ENCODE data around the gene ILKAP.

The ILKAP gene

DNA sequence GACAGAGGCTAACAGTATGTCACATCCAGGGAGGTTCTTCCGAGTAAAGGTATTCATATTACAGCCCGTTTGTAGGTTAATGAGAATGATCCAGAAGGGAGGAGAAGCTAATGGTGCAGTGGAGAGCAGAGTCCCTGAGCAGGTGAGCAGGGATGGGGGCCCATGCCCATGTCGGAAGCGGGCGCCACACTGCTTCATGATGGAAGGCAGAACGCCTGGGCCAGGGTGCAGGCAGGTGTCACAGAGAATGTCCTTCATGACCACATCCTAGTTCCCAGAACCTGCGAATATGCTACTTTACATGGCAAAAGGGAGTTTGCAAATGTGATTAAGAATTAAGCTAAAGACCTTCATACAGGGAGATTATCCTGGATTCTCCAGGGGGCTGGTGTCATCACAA lies 32.4 kb upstream of the ILKAP start:
- no peak overlapping the region for H3K4me3 ChIP-seq (ENCODE audit: low read depth, low read length)
- TF ChIP-seq, protein P1, sequence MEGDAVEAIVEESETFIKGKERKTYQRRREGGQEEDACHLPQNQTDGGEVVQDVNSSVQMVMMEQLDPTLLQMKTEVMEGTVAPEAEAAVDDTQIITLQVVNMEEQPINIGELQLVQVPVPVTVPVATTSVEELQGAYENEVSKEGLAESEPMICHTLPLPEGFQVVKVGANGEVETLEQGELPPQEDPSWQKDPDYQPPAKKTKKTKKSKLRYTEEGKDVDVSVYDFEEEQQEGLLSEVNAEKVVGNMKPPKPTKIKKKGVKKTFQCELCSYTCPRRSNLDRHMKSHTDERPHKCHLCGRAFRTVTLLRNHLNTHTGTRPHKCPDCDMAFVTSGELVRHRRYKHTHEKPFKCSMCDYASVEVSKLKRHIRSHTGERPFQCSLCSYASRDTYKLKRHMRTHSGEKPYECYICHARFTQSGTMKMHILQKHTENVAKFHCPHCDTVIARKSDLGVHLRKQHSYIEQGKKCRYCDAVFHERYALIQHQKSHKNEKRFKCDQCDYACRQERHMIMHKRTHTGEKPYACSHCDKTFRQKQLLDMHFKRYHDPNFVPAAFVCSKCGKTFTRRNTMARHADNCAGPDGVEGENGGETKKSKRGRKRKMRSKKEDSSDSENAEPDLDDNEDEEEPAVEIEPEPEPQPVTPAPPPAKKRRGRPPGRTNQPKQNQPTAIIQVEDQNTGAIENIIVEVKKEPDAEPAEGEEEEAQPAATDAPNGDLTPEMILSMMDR (IDR thresholded peaks at IDR 0.05; ENCODE audit: control insufficient read depth, extremely low read depth, insufficient read depth): no peak
- DNase-seq (ENCODE audit: low read depth): no peak

GRCh38 chr2:238235331-238235732 lies 31.8 kb upstream of the ILKAP start:
- no peak for DNase-seq (ENCODE audit: low read depth)

GRCh38 chr2:238233625-238234024 lies 30.1 kb upstream of the ILKAP start:
- no peak for DNase-seq (ENCODE audit: low read depth)
- no peak overlapping the region for H3K4me3 ChIP-seq (ENCODE audit: low read depth, low read length)
- TF ChIP-seq, protein P1 (IDR thresholded peaks at IDR 0.05; ENCODE audit: control insufficient read depth, extremely low read depth, insufficient read depth): no peak

More at GRCh38 chr2:238235331-238235732, 31.8 kb upstream of the ILKAP start:
- no peak overlapping the region for H3K4me3 ChIP-seq (ENCODE audit: low read depth, low read length)
- TF ChIP-seq, protein P1 (IDR thresholded peaks at IDR 0.05; ENCODE audit: control insufficient read depth, extremely low read depth, insufficient read depth): no peak

GRCh38 chr2:238231809-238232208 lies 28.3 kb upstream of the ILKAP start:
- TF ChIP-seq, protein P1 (IDR thresholded peaks at IDR 0.05; ENCODE audit: control insufficient read depth, extremely low read depth, insufficient read depth): no peak
- H3K4me3 ChIP-seq (ENCODE audit: low read depth, low read length): no peak overlapping the region
- DNase-seq (ENCODE audit: low read depth): no peak

DNA sequence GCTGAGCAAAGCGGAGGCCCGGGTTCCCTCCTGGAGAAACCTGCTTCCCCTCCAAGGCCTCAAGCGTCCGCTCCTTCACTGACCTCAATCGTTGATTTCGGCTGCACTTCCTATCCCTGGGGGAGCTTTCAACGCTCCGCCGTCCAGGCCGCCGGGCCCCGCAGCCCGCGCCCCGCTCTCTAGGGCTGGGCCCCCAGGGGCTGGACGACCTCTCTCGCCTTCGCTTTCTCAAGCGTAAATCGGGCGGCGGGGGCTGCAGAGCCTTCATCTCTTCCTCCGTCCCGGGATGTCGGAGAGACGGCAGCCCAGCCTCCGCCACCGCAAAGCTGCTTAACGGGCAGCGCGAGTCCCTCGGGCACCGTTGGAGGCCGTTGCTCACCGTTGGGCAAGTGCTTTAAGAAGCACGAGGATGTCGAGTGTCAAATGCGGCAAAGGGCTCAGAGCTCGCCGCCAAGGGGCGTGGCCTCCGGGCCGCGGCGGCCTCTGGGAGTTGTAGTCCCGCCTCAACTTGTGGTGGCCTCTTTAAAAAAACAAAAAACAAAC lies 27.8 kb upstream of the ILKAP start:
- TF ChIP-seq, protein P1 (IDR thresholded peaks at IDR 0.05; ENCODE audit: control insufficient read depth, extremely low read depth, insufficient read depth): no peak
- no peak for DNase-seq (ENCODE audit: low read depth)
- no peak overlapping the region for H3K4me3 ChIP-seq (ENCODE audit: low read depth, low read length)

DNA sequence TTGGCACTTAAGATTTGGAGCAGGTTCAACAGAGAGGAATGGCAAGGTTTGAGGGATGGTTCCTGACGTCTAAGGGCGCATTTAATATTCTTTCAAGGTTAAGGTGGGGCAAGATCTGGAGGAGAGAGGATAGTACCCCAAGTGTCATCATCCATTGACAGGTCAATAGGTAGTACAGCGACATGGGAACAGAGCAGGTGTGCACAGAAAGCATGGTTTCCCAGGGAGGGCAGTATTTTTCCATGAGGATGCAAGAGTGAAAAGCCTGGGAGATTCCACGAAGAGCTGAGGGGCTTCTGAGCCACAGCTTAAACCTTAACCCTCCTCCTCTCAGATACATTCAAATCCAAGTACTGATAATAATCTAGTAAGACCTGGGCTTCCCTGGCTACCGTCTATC lies 27.2 kb upstream of the ILKAP start:
- H3K4me3 ChIP-seq (ENCODE audit: low read depth, low read length): no peak overlapping the region
- no peak for DNase-seq (ENCODE audit: low read depth)
- TF ChIP-seq, protein P1 (IDR thresholded peaks at IDR 0.05; ENCODE audit: control insufficient read depth, extremely low read depth, insufficient read depth): no peak

GRCh38 chr2:238228700-238229099 lies 25.2 kb upstream of the ILKAP start:
- H3K4me3 ChIP-seq (ENCODE audit: low read depth, low read length): no peak overlapping the region
- no peak for DNase-seq (ENCODE audit: low read depth)
- TF ChIP-seq, protein P1 (IDR thresholded peaks at IDR 0.05; ENCODE audit: control insufficient read depth, extremely low read depth, insufficient read depth): no peak
